T-helper 17 cell (primary cell): ENCODE data around the gene HBA1. TPM values are rescaled to one million over a fixed set of nuclear protein-coding genes. Genes with fewer than 3 reads are reported as not detected.
A peak's percentile ranks its signal among the peaks of the same experiment; 100 is the strongest.
"Not testable (repeated sequence)": the region's sequence is repeated elsewhere in the genome, so short reads cannot be mapped to it uniquely, and the experiment has no call there.

Experiments used
- ATAC-seq: fragments of 150-1000 bp; cut with Tn5 transposase; 2 replicates; pipeline ENCODE4 v1.10.0; 2021; ENCODE audit warnings: mild to moderate bottlenecking, moderate library complexity
- DNase-seq, 3 donors: peaks; one replicate each; pipeline versions ENCODE4 v3.0.0 to v3.0.0-alpha.2; 2020 to 2021
- H3K9me3 ChIP-seq: one replicate; pipeline ENCODE4 v1.7.0; 2013; ENCODE audit warnings: low read length, mild to moderate bottlenecking; ENCODE audit not compliant: control insufficient read depth, poor library complexity, severe bottlenecking
- H3K27ac Mint-ChIP-seq: one replicate; pipeline ENCODE4 v1.8.0; 2022; ENCODE audit warnings: mild to moderate bottlenecking, moderate library complexity, mixed read lengths
- H3K27me3 Mint-ChIP-seq: one replicate; pipeline ENCODE4 v1.8.0; 2022; ENCODE audit warnings: mixed read lengths
- H3K36me3 Mint-ChIP-seq: one replicate; pipeline ENCODE4 v1.8.0; 2022; ENCODE audit warnings: low read depth, mixed read lengths
- H3K4me1 Mint-ChIP-seq: one replicate; pipeline ENCODE4 v1.8.0; 2022; ENCODE audit warnings: mild to moderate bottlenecking, mixed read lengths
- H3K4me3 Mint-ChIP-seq: one replicate; pipeline ENCODE4 v1.8.0; 2022; ENCODE audit warnings: mild to moderate bottlenecking, moderate library complexity, mixed read lengths
- total RNA-seq, 4 donors: library from RNA in 2 of 4; stranded (reverse) in 2 of 4; gene quantifications; one replicate each; pipeline ENCODE4 v1.2.3 and lab custom pipeline; 2022 to 2026

HBA1 gene
- total RNA-seq, 2 donors from 2014 or later = 0.65 to 6.5 TPM

DNA sequence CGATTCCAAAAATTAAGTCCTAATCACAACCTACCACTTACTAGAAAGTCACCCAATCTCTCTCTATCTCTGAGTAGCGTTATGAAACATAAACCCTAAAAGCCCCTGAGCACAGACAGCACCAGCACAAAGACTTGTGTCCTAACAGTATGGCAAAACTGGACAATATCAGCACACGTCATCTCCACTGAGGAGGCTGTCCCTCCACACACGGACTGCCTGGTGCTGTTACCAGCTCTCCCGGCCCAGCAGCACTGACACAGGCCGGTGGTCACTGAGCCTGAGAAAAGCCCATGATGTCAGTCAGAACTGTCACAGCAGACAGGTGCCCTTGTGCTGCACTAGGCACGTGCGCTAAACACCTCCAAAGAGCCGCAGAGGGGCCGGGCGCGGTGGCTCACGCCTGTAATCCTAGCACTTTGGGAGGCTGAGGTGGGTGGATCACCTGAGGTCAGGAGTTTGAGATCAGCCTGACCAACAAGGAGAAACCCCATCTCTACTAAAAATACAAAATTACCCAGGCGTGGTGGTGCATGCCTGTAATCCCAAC lies 35.2 kb downstream of the HBA1 start:
- H3K4me3 Mint-ChIP-seq, H3K9me3 ChIP-seq, H3K27ac Mint-ChIP-seq, H3K4me1 Mint-ChIP-seq, ATAC-seq, DNase-seq, H3K27me3 Mint-ChIP-seq, H3K36me3 Mint-ChIP-seq: not testable (repeated sequence)

DNA sequence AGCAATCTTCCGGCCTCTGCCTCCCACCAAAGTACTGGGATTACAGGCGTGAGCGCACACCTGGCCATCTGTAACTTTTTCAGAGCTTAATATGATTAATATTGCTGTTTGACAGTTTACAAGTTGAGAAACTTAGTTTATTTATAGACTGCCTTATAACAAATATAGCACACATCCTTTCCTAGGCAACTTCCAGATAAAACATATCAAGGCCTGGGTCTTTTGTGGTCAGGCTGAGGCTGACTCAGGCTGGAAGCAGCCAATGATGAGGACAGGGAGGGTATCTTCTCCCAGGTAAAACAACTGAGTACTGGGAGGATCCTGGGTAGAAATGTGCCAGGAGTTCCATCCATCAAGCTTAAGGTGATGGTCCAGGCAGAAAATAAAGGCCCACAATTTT lies 36.5 kb downstream of the HBA1 start:
- no peak overlapping the region for H3K4me3 Mint-ChIP-seq
- no peak for DNase-seq
- no peak overlapping the region for H3K27ac Mint-ChIP-seq
- peaks cover 2% of the 10 kb centered on the region for H3K36me3 Mint-ChIP-seq
- no peak for ATAC-seq
- peaks cover 10% of the 10 kb centered on the region for H3K4me1 Mint-ChIP-seq
- no peaks in the 10 kb centered on the region for H3K9me3 ChIP-seq
- no peaks in the 10 kb centered on the region for H3K27me3 Mint-ChIP-seq

DNA sequence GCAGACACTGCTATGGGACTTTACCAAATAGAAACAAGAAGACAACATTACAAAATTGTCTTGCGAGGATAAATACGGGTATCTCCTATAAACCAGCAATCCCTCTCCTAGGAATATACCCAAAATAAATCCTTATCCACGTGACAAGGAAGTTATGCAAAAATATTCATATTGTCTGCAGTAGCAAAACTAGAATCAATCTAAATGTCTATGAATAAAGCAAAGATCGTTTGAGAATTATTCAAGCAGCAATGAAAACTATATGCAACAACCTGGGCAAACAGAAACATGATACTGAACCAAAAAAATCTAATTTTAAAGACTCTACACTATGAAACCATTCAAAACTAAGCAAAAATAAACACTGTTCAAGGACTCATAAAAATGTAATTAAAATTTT lies 43.5 kb downstream of the HBA1 start:
- DNase-seq = no peak
- no peak overlapping the region for H3K4me3 Mint-ChIP-seq

More for the DNA sequence above, 43.5 kb downstream of the HBA1 start:
- Mint-ChIP-seq H3K4me1 (peaks cover 7% of the 10 kb centered on the region), H3K36me3 (peaks cover 3% of the 10 kb centered on the region), H3K27ac (peak overlapping the region; percentile 62), H3K27me3 (no peaks in the 10 kb centered on the region)
- H3K9me3 ChIP-seq = no peaks in the 10 kb centered on the region
- ATAC-seq = no peak

Other genes starting within 250 kb of the HBA1 start
- gene POLR3K, start 123.1 kb upstream of the HBA1 start, total RNA-seq = 10 to 100 TPM in 1 of 2 donors, 1 to 10 TPM in 1; 6.3 to 10.6 TPM
- 1 to 10 TPM; 6.5 to 7.3 TPM for gene SNRNP25, start 122.9 kb upstream of the HBA1 start, total RNA-seq
- under 1 TPM in 1 of 2 donors, not detected in 1; 0.75 TPM for gene RHBDF1, start 104.0 kb upstream of the HBA1 start, total RNA-seq
- gene MPG, start 98.5 kb upstream of the HBA1 start, total RNA-seq = 10 to 100 TPM; 24.3 to 27.4 TPM
- gene NPRL3, start 38.0 kb upstream of the HBA1 start, total RNA-seq = 10 to 100 TPM; 24.3 to 32.2 TPM
- gene HBZ, start 24.0 kb upstream of the HBA1 start, total RNA-seq = not detected
- gene HBM, start 10.7 kb upstream of the HBA1 start, total RNA-seq = not detected
- gene HBA2, start 3.8 kb upstream of the HBA1 start, total RNA-seq = not detected
- not detected for gene HBQ1, start 3.8 kb downstream of the HBA1 start, total RNA-seq
- 100 to 1,000 TPM; 137 to 142 TPM for gene LUC7L, start 52.8 kb downstream of the HBA1 start, total RNA-seq
- 10 to 100 TPM; 20.8 to 21.2 TPM for gene FAM234A, start 58.1 kb downstream of the HBA1 start, total RNA-seq
- not detected for gene RGS11, start 99.3 kb downstream of the HBA1 start, total RNA-seq
- not detected for gene ARHGDIG, start 103.9 kb downstream of the HBA1 start, total RNA-seq
- gene PDIA2, start 106.5 kb downstream of the HBA1 start, total RNA-seq = under 1 TPM in 1 of 2 donors, not detected in 1; 0.99 TPM
- 10 to 100 TPM; 38.9 to 42.5 TPM for gene AXIN1, start 176.0 kb downstream of the HBA1 start, total RNA-seq
- gene MRPL28, start 193.9 kb downstream of the HBA1 start, total RNA-seq = 10 to 100 TPM; 25.2 to 25.9 TPM
- 100 to 1,000 TPM in 1 of 2 donors, 10 to 100 TPM in 1; 39.7 to 106 TPM for gene PGAP6, start 205.3 kb downstream of the HBA1 start, total RNA-seq
- 10 to 100 TPM; 31.9 to 39.8 TPM for gene NME4, start 220.5 kb downstream of the HBA1 start, total RNA-seq
- gene DECR2, start 225.2 kb downstream of the HBA1 start, total RNA-seq = 1 to 10 TPM; 7.5 to 9.0 TPM
- 10 to 100 TPM; 39.9 to 45.1 TPM for gene RAB11FIP3, start 249.0 kb downstream of the HBA1 start, total RNA-seq